Measurements from ENCODE around the gene ITPKC.
A peak's percentile ranks its signal among the peaks of the same experiment; 100 is the strongest.

ITPKC gene

DNA sequence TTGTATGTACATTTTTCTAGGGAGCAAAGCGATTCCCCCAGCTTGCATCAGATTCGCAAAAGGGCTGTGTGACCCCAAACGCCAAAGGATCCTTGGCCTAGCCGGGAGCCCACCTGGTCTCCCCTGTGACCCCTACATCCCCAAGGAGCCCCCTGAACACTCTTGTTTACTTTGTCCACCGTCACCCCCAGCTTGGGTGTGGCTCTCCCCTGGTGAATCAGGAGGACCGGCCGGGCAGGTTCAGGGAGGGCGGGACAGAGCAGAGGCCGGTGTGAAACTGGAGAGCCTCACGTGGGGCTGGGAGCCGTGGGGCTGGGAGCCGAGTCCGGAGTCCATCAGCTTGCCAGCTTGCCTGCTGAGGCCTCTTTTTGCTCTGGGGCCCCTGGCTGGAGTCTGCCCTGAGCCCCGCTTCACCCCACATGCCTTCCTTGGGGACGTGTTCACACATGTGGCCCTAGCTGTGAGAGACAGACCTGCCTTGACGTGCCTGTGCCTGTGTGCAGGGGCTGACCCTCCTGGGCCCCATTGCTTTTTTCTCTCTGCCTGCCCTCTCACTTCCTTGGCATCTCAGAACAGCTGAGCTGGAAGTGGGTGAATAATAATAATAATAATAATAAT, 2.0 kb downstream of the ITPKC start:
- H3K4me1 Mint-ChIP-seq = peaks cover 69% of the 10 kb centered on the region

DNA sequence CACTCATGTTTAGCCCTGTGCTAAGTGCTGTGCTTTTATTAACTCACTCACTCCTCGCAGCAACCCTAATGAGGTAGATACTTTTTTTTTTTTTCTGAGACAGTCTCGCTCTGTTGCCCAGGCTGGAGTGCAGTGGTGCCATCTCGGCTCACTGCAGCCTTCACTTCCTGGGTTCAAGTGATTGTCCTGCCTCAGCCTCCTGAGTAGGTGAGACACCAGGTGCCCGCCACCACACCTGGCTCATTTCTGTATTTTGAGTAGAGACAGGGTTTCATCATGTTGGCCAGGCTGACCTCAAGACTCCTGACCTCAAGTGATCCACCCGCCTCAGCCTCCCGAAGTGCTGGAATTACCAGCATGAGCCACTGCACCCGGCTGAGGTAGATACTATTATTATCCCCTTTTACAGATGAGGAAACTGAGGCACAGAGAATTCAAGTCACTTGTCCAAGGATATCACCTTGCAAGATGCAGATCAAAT, 2.5 kb downstream of the ITPKC start:
- H3K4me3 Mint-ChIP-seq = peak overlapping the region; percentile 90
- DNase-seq = no peak
- H3K36me3 Mint-ChIP-seq (ENCODE audit: low read depth) = peaks cover 34% of the 10 kb centered on the region
- peaks cover 65% of the 10 kb centered on the region for H3K4me1 Mint-ChIP-seq
- no peak overlapping the region for H3K27ac Mint-ChIP-seq
- no peaks in the 10 kb centered on the region for H3K27me3 Mint-ChIP-seq (ENCODE audit: low read depth, poor library complexity)
- H3K9me3 Mint-ChIP-seq = peaks cover 9% of the 10 kb centered on the region
- TF ChIP-seq, protein P1, sequence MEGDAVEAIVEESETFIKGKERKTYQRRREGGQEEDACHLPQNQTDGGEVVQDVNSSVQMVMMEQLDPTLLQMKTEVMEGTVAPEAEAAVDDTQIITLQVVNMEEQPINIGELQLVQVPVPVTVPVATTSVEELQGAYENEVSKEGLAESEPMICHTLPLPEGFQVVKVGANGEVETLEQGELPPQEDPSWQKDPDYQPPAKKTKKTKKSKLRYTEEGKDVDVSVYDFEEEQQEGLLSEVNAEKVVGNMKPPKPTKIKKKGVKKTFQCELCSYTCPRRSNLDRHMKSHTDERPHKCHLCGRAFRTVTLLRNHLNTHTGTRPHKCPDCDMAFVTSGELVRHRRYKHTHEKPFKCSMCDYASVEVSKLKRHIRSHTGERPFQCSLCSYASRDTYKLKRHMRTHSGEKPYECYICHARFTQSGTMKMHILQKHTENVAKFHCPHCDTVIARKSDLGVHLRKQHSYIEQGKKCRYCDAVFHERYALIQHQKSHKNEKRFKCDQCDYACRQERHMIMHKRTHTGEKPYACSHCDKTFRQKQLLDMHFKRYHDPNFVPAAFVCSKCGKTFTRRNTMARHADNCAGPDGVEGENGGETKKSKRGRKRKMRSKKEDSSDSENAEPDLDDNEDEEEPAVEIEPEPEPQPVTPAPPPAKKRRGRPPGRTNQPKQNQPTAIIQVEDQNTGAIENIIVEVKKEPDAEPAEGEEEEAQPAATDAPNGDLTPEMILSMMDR (IDR thresholded peaks at IDR 0.05) = no peak

More for the DNA sequence above, 2.0 kb downstream of the ITPKC start:
- peak; percentile 57 for DNase-seq
- Mint-ChIP-seq H3K4me3 (peak overlapping the region; percentile 90), H3K27ac (no peak overlapping the region), H3K27me3 (ENCODE audit: low read depth, poor library complexity) (no peaks in the 10 kb centered on the region), H3K36me3 (ENCODE audit: low read depth) (peaks cover 30% of the 10 kb centered on the region), H3K9me3 (peaks cover 7% of the 10 kb centered on the region)
- TF ChIP-seq, protein P1 (IDR thresholded peaks at IDR 0.05) = no peak

DNA sequence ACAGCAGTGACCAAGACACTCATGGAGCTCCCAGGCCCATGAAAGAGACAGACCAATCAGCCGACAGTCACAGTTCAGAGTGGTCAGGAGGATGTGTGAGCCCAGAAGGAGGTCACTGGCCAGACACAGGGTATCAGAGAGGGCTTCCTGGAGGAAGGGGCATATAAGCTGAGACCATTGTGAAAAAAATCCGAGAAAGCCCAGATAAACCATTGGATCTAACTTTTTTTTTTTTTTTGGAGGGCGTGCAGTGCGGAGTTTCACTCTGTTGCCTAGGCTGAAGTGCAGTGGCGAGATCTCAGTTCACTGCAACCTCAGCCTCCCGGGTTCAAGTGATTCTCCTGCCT, 4.2 kb downstream of the ITPKC start:
- peaks cover 48% of the 10 kb centered on the region for H3K4me1 Mint-ChIP-seq
- no peak for DNase-seq
- peaks cover 9% of the 10 kb centered on the region for H3K9me3 Mint-ChIP-seq
- no peaks in the 10 kb centered on the region for H3K27me3 Mint-ChIP-seq (ENCODE audit: low read depth, poor library complexity)
- TF ChIP-seq, protein P1 (IDR thresholded peaks at IDR 0.05) = no peak
- H3K4me3 Mint-ChIP-seq = peak overlapping the region; percentile 61
- peak overlapping the region; percentile 39 for H3K27ac Mint-ChIP-seq
- H3K36me3 Mint-ChIP-seq (ENCODE audit: low read depth) = peaks cover 50% of the 10 kb centered on the region

DNA sequence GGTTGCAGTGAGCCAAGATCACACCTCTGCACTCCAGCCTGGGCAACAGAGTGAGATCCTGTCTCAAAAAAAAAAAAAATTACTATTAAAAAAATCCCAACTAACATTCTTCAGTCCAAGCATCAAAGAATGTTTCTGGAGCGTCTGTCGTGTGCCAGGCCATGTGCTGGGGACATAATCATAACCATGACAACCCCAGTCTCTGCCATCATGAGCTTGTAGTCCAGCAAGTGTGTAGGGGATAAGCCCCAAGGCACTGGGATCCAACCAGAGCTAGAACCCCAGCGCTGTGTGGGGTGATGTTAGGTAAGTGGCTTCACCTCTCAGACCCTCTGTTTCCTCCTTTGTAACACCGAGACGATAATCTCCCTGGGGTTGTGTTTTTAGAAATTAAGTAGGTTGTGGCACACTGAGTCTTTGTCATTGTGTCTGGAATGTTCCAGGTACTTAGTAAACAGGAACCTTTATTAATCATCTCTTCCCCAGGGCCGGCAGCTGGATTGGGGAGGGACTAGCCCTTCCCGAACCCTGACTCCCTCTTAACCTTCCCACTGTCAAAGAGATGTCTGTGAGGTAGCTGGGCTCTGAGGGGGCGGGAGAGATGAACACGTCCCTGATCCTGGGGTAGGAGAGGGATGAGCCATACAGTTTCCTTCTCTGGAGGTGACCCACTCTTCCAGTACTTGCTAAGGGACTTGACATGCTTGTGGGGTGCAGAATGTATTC, 5.2 kb downstream of the ITPKC start:
- peak overlapping the region; percentile 54 for H3K27ac Mint-ChIP-seq
- no peaks in the 10 kb centered on the region for H3K27me3 Mint-ChIP-seq (ENCODE audit: low read depth, poor library complexity)
- peaks cover 45% of the 10 kb centered on the region for H3K4me1 Mint-ChIP-seq
- no peak overlapping the region for H3K4me3 Mint-ChIP-seq
- H3K36me3 Mint-ChIP-seq (ENCODE audit: low read depth) = peaks cover 58% of the 10 kb centered on the region
- H3K9me3 Mint-ChIP-seq = peaks cover 9% of the 10 kb centered on the region
- no peak for DNase-seq
- TF ChIP-seq, protein P1 (IDR thresholded peaks at IDR 0.05) = no peak

DNA sequence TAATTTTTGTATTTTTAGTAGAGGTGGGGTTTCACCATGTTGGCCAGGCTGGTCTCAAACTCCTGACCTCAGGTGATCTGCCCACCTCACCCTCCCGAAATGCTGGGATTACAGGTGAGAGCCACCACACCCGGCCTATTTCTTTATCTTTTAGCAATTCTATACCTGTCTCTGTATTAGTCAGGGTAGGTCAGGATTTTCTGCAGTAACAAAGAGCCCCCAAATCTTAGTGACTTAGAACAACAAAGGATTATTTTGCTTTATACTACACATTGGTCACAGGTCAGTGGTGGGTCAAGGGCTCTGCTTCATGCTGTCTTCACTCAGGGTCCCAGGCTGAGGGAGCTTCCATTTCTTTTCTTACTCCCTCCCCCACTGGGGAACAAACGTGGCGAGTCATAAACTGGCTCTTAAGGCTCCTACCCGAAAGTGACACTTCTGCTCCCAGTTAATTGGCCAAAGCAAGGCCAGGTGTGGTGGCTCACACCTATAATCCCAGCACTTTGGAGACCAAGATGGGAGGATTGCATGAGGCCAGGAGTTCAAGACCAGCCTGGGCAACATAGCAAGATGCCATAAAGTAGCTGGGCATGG, 6.8 kb downstream of the ITPKC start:
- peaks cover 30% of the 10 kb centered on the region for H3K4me1 Mint-ChIP-seq
- H3K27me3 Mint-ChIP-seq (ENCODE audit: low read depth, poor library complexity) = no peaks in the 10 kb centered on the region
- H3K4me3 Mint-ChIP-seq = no peak overlapping the region
- TF ChIP-seq, protein P1 (IDR thresholded peaks at IDR 0.05) = no peak
- DNase-seq = no peak
- H3K9me3 Mint-ChIP-seq = peaks cover 9% of the 10 kb centered on the region
- H3K27ac Mint-ChIP-seq = no peak overlapping the region
- H3K36me3 Mint-ChIP-seq (ENCODE audit: low read depth) = peaks cover 72% of the 10 kb centered on the region

Measured in nephron progenitor cell (in vitro differentiated cells).